OCI-LY1 (cell line): ENCODE measurements around the gene ZNF778.

ENCODE experiments used
- H2AFZ ChIP-seq: fragments of 200-600 bp; sonication (generic), shearing (Covaris generic); 2 replicates; pipeline ENCODE4 v1.6.0; 2014; ENCODE audit warnings: antibody characterized with exemption, mild to moderate bottlenecking, low read length
- H3F3A ChIP-seq: fragments of 200-600 bp; sonication (generic), shearing (Covaris generic); 2 replicates; pipeline ENCODE4 v1.6.0; 2014; ENCODE audit warnings: mild to moderate bottlenecking, antibody characterized with exemption, low read length, moderate library complexity; ENCODE audit not compliant: insufficient read depth
- H3K27ac ChIP-seq: fragments of 200-600 bp; sonication (generic); 2 replicates; pipeline ENCODE4 v1.5.1; 2014; ENCODE audit warnings: low read length, mixed run types, mild to moderate bottlenecking, low read depth; ENCODE audit not compliant: poor library complexity, severe bottlenecking
- H3K27me3 ChIP-seq: fragments of 200-600 bp; sonication (generic); 2 replicates; pipeline ENCODE4 v1.6.0; 2014; ENCODE audit warnings: antibody characterized with exemption, mild to moderate bottlenecking, low read length, moderate library complexity; ENCODE audit not compliant: insufficient read depth
- H3K36me3 ChIP-seq: fragments of 200-600 bp; sonication (generic); 2 replicates; pipeline ENCODE4 v1.6.1; 2014; ENCODE audit warnings: mild to moderate bottlenecking, antibody characterized with exemption, low read length, moderate library complexity, mixed read lengths; ENCODE audit not compliant: insufficient read depth
- H3K4me1 ChIP-seq: fragments of 200-600 bp; sonication (generic); 2 replicates; pipeline ENCODE4 v1.5.1; 2014; ENCODE audit warnings: mild to moderate bottlenecking, low read length, moderate library complexity; ENCODE audit not compliant: insufficient read depth, severe bottlenecking
- H3K4me2 ChIP-seq: fragments of 200-600 bp; sonication (generic), shearing (Covaris generic); 2 replicates; pipeline ENCODE4 v1.6.1; 2014; ENCODE audit warnings: low read length
- H3K4me3 ChIP-seq: fragments of 200-600 bp; sonication (generic); 2 replicates; pipeline ENCODE4 v1.5.1; 2014; ENCODE audit warnings: low read length, low read depth, mild to moderate bottlenecking, mixed read lengths; ENCODE audit not compliant: poor library complexity, severe bottlenecking
- H3K79me2 ChIP-seq: fragments of 200-600 bp; shearing (Covaris generic); 2 replicates; pipeline ENCODE4 v1.6.1; 2016; ENCODE audit warnings: mixed run types, low read length, mixed read lengths; ENCODE audit not compliant: insufficient read depth
- H3K9ac ChIP-seq: fragments of 200-600 bp; sonication (generic), shearing (Covaris generic); 2 replicates; pipeline ENCODE4 v1.6.1; 2014; ENCODE audit warnings: mild to moderate bottlenecking, low read length, mixed read lengths
- H3K9me2 ChIP-seq: fragments of 200-600 bp; sonication (generic), shearing (Covaris generic); 2 replicates; pipeline ENCODE4 v1.6.1; 2014; ENCODE audit warnings: low read depth, mild to moderate bottlenecking, low read length, mixed read lengths
- H3K9me3 ChIP-seq: fragments of 200-600 bp; shearing (Covaris generic); 2 replicates; pipeline ENCODE4 v1.6.1; 2014; ENCODE audit warnings: low read length, mixed read lengths
- H4K20me1 ChIP-seq: fragments of 200-600 bp; sonication (generic), shearing (Covaris generic); 2 replicates; pipeline ENCODE4 v1.6.0; 2016; ENCODE audit warnings: mild to moderate bottlenecking, low read length; ENCODE audit not compliant: insufficient read depth
- CTCF ChIP-seq: fragments of 200-600 bp; sonication (generic), shearing (Covaris generic); IDR thresholded peaks from 2 replicates; pipeline ENCODE4 v1.5.1; 2017; ENCODE audit warnings: mild to moderate bottlenecking, antibody characterized with exemption, low read length, moderate library complexity, mixed read lengths
- EZH2 ChIP-seq: fragments of 200-600 bp; sonication (generic), shearing (Covaris generic); IDR thresholded peaks from 2 replicates; pipeline ENCODE4 v1.8.0; 2017; ENCODE audit warnings: borderline replicate concordance, mixed run types, mild to moderate bottlenecking, antibody characterized with exemption, low read length, moderate library complexity, mixed read lengths

Gene ZNF778

GRCh38 chr16:89224665-89225064, 7.2 kb downstream of the ZNF778 start:
- H3K9me3 ChIP-seq = peaks cover 27% of the 10 kb centered on the region
- no peak overlapping the region for H3K4me3 ChIP-seq
- H3K4me1 ChIP-seq = no peaks in the 10 kb centered on the region
- H4K20me1 ChIP-seq = no peaks in the 10 kb centered on the region
- no peaks in the 10 kb centered on the region for H3K79me2 ChIP-seq
- H2AFZ ChIP-seq = no peak overlapping the region
- H3F3A ChIP-seq = no peaks in the 10 kb centered on the region
- H3K27me3 ChIP-seq = no peaks in the 10 kb centered on the region
- no peaks in the 10 kb centered on the region for H3K9me2 ChIP-seq
- H3K9ac ChIP-seq = no peak overlapping the region
- no peak for TF ChIP-seq EZH2
- TF ChIP-seq CTCF = no peak
- no peak overlapping the region for H3K4me2 ChIP-seq
- H3K27ac ChIP-seq = no peak overlapping the region
- peaks cover 83% of the 10 kb centered on the region for H3K36me3 ChIP-seq

GRCh38 chr16:89230255-89230654, 12.8 kb downstream of the ZNF778 start:
- TF ChIP-seq CTCF (no peak), EZH2 (no peak)
- Histone ChIP-seq H3K36me3 (peaks cover 93% of the 10 kb centered on the region), H3K4me1 (no peaks in the 10 kb centered on the region), H3K9me3 (peaks cover 35% of the 10 kb centered on the region), H3K27me3 (no peaks in the 10 kb centered on the region), H3F3A (no peaks in the 10 kb centered on the region), H2AFZ (no peak overlapping the region), H3K9ac (no peak overlapping the region), H3K4me3 (no peak overlapping the region), H3K4me2 (no peak overlapping the region), H3K79me2 (no peaks in the 10 kb centered on the region), H3K9me2 (no peaks in the 10 kb centered on the region), H4K20me1 (no peaks in the 10 kb centered on the region), H3K27ac (no peak overlapping the region)

- H2AFZ ChIP-seq = no peak overlapping the region
- no peaks in the 10 kb centered on the region for H3K27me3 ChIP-seq
- H3K9me3 ChIP-seq = peaks cover 29% of the 10 kb centered on the region
- H4K20me1 ChIP-seq = no peaks in the 10 kb centered on the region
- H3K9ac ChIP-seq = no peak overlapping the region
- TF ChIP-seq EZH2 (no peak), CTCF (no peak)
- no peaks in the 10 kb centered on the region for H3F3A ChIP-seq
- H3K27ac ChIP-seq = no peak overlapping the region
- no peaks in the 10 kb centered on the region for H3K9me2 ChIP-seq
- H3K4me1 ChIP-seq = no peaks in the 10 kb centered on the region
- H3K36me3 ChIP-seq = peaks cover 77% of the 10 kb centered on the region
- H3K79me2 ChIP-seq = no peaks in the 10 kb centered on the region
- H3K4me2 ChIP-seq = no peak overlapping the region
- H3K4me3 ChIP-seq = no peak overlapping the region
Observed at GRCh38 chr16:89232107-89232506, 14.6 kb downstream of the ZNF778 start.
